ENCODE data around the gene EIF3CL.
"Not testable (repeated sequence)": the region's sequence is repeated elsewhere in the genome, so short reads cannot be mapped to it uniquely, and the experiment has no call there.

The EIF3CL gene

GRCh38 chr16:28338230-28338629, 65.4 kb downstream of the EIF3CL start:
- DNase-seq, result not testable (repeated sequence)

- not testable (repeated sequence) for DNase-seq
Observed at GRCh38 chr16:28336940-28337710, 66.5 kb downstream of the EIF3CL start.

DNA sequence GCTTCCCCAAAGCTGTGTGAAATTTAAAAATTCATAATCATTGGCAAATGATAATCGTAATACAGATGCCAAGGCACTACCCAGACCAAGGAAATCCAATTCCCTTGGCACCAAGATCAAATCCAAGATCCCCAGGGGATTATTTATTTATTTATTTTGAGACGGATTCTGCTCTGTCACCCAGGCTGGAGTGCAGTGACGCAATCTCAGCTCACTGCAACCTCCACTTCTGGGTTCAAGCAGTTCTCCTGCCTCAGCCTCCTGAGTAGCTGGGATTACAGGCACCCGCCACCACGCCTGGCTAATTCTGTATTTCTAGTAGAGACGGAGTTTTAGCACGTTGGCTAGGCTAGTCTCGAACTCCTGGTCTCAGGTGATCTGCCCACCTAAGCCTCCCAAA, 68.0 kb downstream of the EIF3CL start:
- not testable (repeated sequence) for DNase-seq

GRCh38 chr16:28332632-28333031, 71.0 kb downstream of the EIF3CL start:
- DNase-seq, result not testable (repeated sequence)

GRCh38 chr16:28330981-28331380, 72.7 kb downstream of the EIF3CL start:
- DNase-seq, result not testable (repeated sequence)

GRCh38 chr16:28330232-28330631, 73.4 kb downstream of the EIF3CL start:
- not testable (repeated sequence) for DNase-seq

Data from AML-193 (cell line).